Measurements from ENCODE around the gene CTDSP1. TPM values are rescaled to one million over a fixed set of nuclear protein-coding genes. Genes with fewer than 3 reads are reported as not detected.

CTDSP1 gene
- total RNA-seq, 4 donors from 2014 or later: 122 to 164 (median 140) TPM

DNA sequence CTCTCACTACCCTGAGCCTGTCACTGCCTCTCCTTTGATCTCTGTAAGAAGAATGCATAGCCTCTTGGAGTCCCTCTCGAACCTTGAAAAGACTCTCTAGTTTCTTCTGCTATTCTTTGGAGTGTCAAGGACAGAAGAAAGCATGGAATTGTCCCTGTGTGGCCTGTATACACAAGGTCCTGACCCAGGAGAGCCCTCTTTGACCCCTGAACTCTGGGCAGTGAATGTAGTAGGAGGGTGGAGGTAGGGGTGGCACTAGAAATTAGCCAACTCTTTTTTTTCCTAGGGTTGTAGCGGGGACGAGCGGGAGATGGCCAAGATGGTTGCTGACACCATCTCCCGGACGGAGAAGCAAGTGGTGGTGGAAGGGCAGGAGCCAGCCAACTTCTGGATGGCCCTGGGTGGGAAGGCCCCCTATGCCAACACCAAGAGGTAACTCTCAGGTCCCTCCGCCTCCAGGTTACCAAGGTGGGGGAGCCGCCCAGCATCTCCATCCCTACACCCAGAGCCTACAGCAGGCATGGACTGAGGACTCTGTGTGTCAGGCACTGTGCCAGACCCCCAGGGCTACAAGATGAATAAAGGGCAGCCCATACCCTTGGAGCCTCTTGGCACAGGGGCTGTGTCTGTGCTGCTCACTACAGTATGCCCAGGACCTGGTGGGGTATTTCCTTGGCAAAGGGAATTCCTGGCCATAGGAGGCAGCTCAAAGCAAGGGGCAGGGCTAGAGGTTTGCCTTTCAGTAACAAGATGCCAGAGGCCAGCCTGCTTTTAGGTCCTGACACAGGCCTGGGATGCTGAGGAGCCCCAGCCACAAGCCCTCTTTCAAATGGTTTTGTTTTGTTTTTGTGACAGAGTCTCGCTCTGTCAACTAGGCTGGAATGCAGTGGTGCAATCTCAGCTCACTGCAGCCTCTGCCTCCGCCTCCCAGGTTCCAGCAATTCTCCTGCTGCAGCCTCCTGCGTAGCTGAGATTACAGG lies 35.6 kb downstream of the CTDSP1 start:
- TF ChIP-seq EP300 (IDR thresholded peaks at IDR 0.05) (no peak), POLR2A (IDR thresholded peaks at IDR 0.05) (no peak)
- TF ChIP-seq, protein P1, sequence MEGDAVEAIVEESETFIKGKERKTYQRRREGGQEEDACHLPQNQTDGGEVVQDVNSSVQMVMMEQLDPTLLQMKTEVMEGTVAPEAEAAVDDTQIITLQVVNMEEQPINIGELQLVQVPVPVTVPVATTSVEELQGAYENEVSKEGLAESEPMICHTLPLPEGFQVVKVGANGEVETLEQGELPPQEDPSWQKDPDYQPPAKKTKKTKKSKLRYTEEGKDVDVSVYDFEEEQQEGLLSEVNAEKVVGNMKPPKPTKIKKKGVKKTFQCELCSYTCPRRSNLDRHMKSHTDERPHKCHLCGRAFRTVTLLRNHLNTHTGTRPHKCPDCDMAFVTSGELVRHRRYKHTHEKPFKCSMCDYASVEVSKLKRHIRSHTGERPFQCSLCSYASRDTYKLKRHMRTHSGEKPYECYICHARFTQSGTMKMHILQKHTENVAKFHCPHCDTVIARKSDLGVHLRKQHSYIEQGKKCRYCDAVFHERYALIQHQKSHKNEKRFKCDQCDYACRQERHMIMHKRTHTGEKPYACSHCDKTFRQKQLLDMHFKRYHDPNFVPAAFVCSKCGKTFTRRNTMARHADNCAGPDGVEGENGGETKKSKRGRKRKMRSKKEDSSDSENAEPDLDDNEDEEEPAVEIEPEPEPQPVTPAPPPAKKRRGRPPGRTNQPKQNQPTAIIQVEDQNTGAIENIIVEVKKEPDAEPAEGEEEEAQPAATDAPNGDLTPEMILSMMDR (IDR thresholded peaks at IDR 0.05): no peak
- no peaks in the 10 kb centered on the region for H3K4me1 ChIP-seq
- no peak overlapping the region for H3K4me3 ChIP-seq

DNA sequence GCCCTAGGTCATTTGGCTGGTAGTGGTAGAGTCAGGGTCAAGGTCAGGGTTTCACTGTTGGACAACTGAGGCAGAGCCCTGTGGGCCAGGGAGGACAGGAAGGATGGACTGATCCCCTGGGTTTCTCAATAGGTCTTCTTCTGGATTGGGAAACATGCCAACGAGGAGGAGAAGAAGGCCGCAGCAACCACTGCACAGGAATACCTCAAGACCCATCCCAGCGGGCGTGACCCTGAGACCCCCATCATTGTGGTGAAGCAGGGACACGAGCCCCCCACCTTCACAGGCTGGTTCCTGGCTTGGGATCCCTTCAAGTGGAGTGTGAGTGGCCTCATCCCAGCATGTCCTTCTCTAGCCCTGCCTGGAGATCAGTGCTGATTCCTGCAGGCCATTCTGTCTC lies 37.3 kb downstream of the CTDSP1 start:
- 90 to 91% methylated on average over 3 to 5 of the region's 5 CpGs for WGBS, 2 donors
- no peak overlapping the region for H3K27ac ChIP-seq
- H3K4me1 ChIP-seq: no peaks in the 10 kb centered on the region
- TF ChIP-seq POLR2A (IDR thresholded peaks at IDR 0.05): no peak
- no peak for TF ChIP-seq EP300 (IDR thresholded peaks at IDR 0.05)
- TF ChIP-seq, protein P1 (IDR thresholded peaks at IDR 0.05): no peak
- no peaks in the 10 kb centered on the region for H3K36me3 ChIP-seq
- H3K27me3 ChIP-seq: no peaks in the 10 kb centered on the region
- no peak overlapping the region for H3K4me3 ChIP-seq
- H3K9me3 ChIP-seq: no peaks in the 10 kb centered on the region
- no peak for DNase-seq (ENCODE audit: low spot score in 2 of 2)

More for the DNA sequence above, 35.6 kb downstream of the CTDSP1 start:
- no peaks in the 10 kb centered on the region for H3K9me3 ChIP-seq
- H3K27ac ChIP-seq: no peak overlapping the region
- no peak for DNase-seq (ENCODE audit: low spot score in 2 of 2)
- H3K27me3 ChIP-seq: no peaks in the 10 kb centered on the region
- WGBS, 2 donors: 70 to 74% methylated on average over 10 to 11 of the region's 11 CpGs
- H3K36me3 ChIP-seq: no peaks in the 10 kb centered on the region

DNA sequence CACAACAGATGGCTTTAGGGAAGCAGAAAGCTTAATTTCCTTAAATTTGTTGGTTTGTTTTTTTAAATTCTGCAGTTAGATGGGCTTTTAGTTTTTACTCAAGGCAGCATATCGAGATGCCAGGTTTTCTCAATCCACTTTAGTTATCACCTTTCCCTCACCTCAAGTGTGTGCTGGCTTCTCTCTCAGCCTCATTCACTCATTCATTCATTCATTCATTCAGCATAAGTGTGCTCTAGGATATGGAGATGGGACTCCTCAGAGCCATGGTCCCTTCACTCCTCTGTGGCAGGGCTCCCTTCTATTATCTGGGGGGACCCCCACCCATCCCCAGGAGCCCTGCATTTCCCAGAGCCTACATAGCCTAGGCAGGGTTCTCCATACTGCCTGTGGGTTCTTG lies 38.3 kb downstream of the CTDSP1 start:
- 96 to 97% methylated on average over 1 of the region's 1 CpG for WGBS, 2 donors
- Histone ChIP-seq H3K27ac (no peak overlapping the region), H3K4me3 (no peak overlapping the region), H3K9me3 (no peaks in the 10 kb centered on the region), H3K36me3 (no peaks in the 10 kb centered on the region), H3K4me1 (no peaks in the 10 kb centered on the region), H3K27me3 (no peaks in the 10 kb centered on the region)
- DNase-seq (ENCODE audit: low spot score in 2 of 2): no peak
- no peak for TF ChIP-seq POLR2A (IDR thresholded peaks at IDR 0.05)
- TF ChIP-seq, protein P1 (IDR thresholded peaks at IDR 0.05): no peak
- TF ChIP-seq EP300 (IDR thresholded peaks at IDR 0.05): no peak

DNA sequence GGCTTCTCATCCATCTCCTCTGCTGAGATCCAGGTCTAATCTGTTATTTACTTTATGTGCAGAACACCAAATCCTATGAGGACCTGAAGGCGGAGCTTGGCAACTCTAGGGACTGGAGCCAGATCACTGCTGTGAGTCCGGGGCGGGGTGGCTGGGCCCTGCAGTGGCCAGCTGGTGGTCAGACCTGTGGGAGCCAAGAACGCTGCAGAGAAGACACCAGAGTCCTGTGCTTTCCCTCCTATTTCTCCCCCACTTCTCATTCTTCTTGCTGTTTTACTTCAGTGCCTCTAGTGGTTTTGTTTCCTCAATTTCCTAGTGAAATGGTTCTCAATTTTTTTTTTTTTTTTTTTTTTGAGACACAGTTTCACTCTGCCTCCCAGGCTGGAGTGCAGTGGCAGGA lies 38.9 kb downstream of the CTDSP1 start:
- Histone ChIP-seq H3K9me3 (no peaks in the 10 kb centered on the region), H3K36me3 (peaks cover 0 to 2% (median 0%) of the 10 kb centered on the region in 3 donors), H3K27ac (no peak overlapping the region), H3K4me3 (no peak overlapping the region), H3K27me3 (no peaks in the 10 kb centered on the region), H3K4me1 (no peaks in the 10 kb centered on the region)
- WGBS, 2 donors: 69 to 72% methylated on average over 4 of the region's 4 CpGs
- TF ChIP-seq EP300 (IDR thresholded peaks at IDR 0.05) (no peak), POLR2A (IDR thresholded peaks at IDR 0.05) (no peak)
- no peak for DNase-seq (ENCODE audit: low spot score in 2 of 2)

DNA sequence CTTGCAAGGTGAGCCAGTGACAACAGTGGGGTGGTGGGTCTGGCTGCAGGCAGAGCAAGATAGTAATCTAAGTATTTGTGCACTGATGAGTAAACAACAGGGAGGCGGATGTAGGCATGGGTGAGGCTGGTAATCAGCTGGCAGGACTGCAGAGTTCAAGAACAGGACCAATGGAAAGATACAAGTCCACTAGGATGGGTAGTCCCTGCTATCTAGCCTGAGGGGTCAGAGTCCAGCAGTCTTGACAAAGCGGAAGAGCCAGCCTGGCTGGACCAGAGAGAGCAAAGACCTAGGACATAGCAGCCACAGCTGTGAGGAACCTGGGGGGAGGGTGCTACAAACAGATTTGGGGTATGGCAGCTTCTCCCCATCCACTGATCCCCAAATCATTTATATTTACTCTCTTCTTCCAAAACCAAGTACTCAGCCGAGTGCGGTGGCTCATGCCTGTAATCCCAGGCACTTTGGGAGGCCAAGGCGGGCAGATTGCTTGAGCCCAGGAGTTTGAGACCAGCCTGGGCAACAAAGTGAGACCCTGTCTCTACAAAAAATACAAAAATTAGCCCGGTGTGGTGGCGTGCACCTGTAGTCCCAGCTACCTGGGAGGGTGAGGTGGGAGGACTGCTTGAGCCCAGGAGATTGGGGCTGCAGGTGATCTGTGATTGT lies 45.2 kb downstream of the CTDSP1 start:
- WGBS, 2 donors: 94 to 99% methylated on average over 7 of the region's 7 CpGs
- H3K27me3 ChIP-seq: no peaks in the 10 kb centered on the region
- no peak for DNase-seq (ENCODE audit: low spot score in 2 of 2)
- no peaks in the 10 kb centered on the region for H3K9me3 ChIP-seq
- H3K4me1 ChIP-seq: no peaks in the 10 kb centered on the region
- no peak overlapping the region for H3K27ac ChIP-seq
- H3K4me3 ChIP-seq: no peak overlapping the region
- TF ChIP-seq, protein P1 (IDR thresholded peaks at IDR 0.05): no peak
- no peak for TF ChIP-seq EP300 (IDR thresholded peaks at IDR 0.05)
- peaks cover 0 to 62% (median 0%) of the 10 kb centered on the region in 3 donors for H3K36me3 ChIP-seq

Data from tibial nerve (tissue), 4 donors.